ENCODE data around the gene KTN1.

The KTN1 gene

DNA sequence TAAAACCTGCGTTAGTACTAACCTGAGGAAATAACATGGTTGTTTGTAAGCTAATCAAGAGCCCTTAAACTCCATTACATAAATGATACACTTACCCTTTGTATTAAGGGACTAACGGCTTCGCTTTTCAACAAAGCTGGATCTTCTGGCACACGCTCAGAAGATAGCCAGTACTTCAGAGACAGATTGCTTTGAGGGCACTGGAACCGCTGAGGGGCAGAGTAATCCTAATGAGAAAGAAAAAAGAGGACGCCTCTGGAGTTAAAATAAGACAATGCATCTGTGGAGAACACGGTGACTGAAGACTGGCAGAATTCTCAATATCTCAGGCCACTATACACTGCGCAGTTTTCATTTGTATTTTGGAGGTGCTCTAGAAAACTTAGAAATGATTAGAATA lies 1.5 kb upstream of the KTN1 start:
- DNase-seq (ENCODE audit: low read depth, low spot score), result no peak
- H3K9me3 ChIP-seq (ENCODE audit: control insufficient read depth, insufficient read depth, low read length), result no peaks in the 10 kb centered on the region
- H3K36me3 ChIP-seq (ENCODE audit: control insufficient read depth, insufficient read depth, low read length), result no peaks in the 10 kb centered on the region
- H3K27ac ChIP-seq (ENCODE audit: low read length), result no peak overlapping the region
- H3K4me3 ChIP-seq (ENCODE audit: low read length), result no peak overlapping the region
- H3K4me1 ChIP-seq (ENCODE audit: control insufficient read depth, insufficient read depth, low read length), result no peaks in the 10 kb centered on the region
- WGBS (ENCODE audit: insufficient coverage, insufficient read length), result no CpG with 5 or more reads among the region's 8 CpGs
- no peaks in the 10 kb centered on the region for H3K27me3 ChIP-seq (ENCODE audit: control insufficient read depth, insufficient read depth, low read length)

DNA sequence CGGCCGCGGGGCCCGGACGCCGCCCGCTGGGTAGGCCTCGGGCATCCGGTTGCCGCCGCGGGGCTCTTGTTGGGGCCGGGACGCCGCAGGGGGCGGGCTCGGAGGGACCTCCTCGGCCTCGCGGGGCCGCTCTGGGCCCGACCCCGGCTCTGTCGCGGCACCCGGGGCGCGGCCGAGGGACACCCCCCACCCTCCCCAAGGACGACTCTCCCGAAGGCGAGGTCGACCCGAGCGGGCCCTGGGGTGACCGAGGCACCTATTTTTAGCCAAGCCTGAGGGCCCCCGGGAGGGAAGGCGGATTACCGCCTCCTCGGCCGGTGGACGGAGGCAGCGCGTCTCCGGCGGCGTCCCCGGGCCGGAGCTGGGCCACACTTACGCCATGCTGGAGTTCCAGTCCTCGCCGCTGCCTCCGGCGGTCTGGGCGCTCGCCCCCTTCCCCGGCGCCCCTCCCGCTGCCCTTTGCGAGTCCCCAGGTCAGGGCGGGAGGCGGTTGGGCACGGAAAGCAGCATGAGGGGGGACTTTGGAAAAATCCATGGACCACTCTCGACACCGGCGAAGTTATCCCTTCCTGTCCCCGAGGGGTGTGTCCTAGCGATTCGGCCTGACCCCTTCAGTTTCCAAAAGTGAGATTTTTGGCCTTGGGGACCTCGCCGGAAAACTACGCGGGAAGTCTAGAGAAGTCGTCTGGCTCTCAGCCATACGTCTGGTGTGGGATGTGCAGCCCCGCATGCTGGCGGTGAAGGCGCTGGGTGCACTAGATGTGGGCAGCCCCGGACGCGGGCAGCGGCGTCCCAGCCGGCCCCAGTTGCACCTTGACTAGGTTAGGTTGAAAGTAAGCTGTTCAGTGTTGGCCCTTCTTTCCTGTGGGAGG lies 699 bp downstream of the KTN1 start:
- Histone ChIP-seq H3K4me1 (ENCODE audit: control insufficient read depth, insufficient read depth, low read length) (peaks cover 1% of the 10 kb centered on the region; the same call in 1 of the 2 replicates), H3K27ac (ENCODE audit: low read length) (no peak overlapping the region), H3K9me3 (ENCODE audit: control insufficient read depth, insufficient read depth, low read length) (no peaks in the 10 kb centered on the region), H3K36me3 (ENCODE audit: control insufficient read depth, insufficient read depth, low read length) (no peaks in the 10 kb centered on the region), H3K4me3 (ENCODE audit: low read length) (peak overlapping the region; percentile 98), H3K27me3 (ENCODE audit: control insufficient read depth, insufficient read depth, low read length) (no peaks in the 10 kb centered on the region)
- WGBS (ENCODE audit: insufficient coverage, insufficient read length), result no CpG with 5 or more reads among the region's 84 CpGs
- no peak for DNase-seq (ENCODE audit: low read depth, low spot score)

DNA sequence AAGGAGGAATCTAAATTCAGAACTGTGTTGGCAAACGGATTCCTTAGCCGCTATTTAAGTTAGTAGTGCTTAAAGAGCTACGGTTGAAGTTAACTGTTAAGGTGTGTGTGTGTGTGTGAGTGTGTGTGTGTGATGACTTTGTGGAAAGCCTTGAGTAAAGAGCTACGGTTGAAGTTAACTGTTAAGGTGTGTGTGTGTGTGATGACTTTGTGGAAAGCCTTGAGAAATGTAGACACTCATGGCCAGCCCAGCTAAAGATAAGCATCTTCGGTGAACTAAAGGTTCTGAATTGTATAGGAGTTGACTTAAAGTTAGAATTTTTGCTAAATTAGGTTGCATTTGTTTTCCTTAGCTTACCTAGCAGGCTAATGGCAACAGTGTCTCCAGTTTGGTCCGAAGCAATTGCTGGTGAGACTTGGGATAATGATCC lies 1.4 kb downstream of the KTN1 start:
- Histone ChIP-seq H3K9me3 (ENCODE audit: control insufficient read depth, insufficient read depth, low read length) (no peaks in the 10 kb centered on the region), H3K27ac (ENCODE audit: low read length) (no peak overlapping the region), H3K4me1 (ENCODE audit: control insufficient read depth, insufficient read depth, low read length) (peaks cover 1% of the 10 kb centered on the region; the same call in 1 of the 2 replicates), H3K36me3 (ENCODE audit: control insufficient read depth, insufficient read depth, low read length) (no peaks in the 10 kb centered on the region), H3K4me3 (ENCODE audit: low read length) (peak overlapping the region; percentile 98), H3K27me3 (ENCODE audit: control insufficient read depth, insufficient read depth, low read length) (no peaks in the 10 kb centered on the region)
- no peak for DNase-seq (ENCODE audit: low read depth, low spot score)
- WGBS (ENCODE audit: insufficient coverage, insufficient read length), result no CpG with 5 or more reads among the region's 6 CpGs

DNA sequence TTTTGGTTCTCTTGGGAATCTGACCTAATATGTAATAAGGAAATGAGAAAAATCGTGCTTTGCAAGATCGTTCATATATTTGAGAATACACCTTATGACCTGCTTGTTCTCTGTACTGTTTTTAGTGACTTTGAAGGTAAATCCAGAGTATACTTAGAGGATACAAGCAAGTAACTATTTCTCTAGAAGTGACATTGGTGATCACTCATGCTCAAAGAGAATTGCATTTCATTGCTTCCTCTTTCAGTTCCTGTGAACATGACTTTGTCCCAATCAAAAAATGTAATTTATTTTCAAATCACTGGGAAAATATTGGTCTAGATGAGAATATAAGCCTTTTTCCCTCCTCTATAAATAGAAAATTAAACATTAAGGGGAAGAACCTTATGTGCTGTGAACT lies 2.7 kb downstream of the KTN1 start:
- Histone ChIP-seq H3K36me3 (ENCODE audit: control insufficient read depth, insufficient read depth, low read length) (no peaks in the 10 kb centered on the region), H3K9me3 (ENCODE audit: control insufficient read depth, insufficient read depth, low read length) (no peaks in the 10 kb centered on the region), H3K27ac (ENCODE audit: low read length) (no peak overlapping the region), H3K4me1 (ENCODE audit: control insufficient read depth, insufficient read depth, low read length) (peaks cover 1% of the 10 kb centered on the region; the same call in 1 of the 2 replicates), H3K27me3 (ENCODE audit: control insufficient read depth, insufficient read depth, low read length) (no peaks in the 10 kb centered on the region), H3K4me3 (ENCODE audit: low read length) (no peak overlapping the region)
- no peak for DNase-seq (ENCODE audit: low read depth, low spot score)
- no CpG with 5 or more reads among the region's 2 CpGs for WGBS (ENCODE audit: insufficient coverage, insufficient read length)

DNA sequence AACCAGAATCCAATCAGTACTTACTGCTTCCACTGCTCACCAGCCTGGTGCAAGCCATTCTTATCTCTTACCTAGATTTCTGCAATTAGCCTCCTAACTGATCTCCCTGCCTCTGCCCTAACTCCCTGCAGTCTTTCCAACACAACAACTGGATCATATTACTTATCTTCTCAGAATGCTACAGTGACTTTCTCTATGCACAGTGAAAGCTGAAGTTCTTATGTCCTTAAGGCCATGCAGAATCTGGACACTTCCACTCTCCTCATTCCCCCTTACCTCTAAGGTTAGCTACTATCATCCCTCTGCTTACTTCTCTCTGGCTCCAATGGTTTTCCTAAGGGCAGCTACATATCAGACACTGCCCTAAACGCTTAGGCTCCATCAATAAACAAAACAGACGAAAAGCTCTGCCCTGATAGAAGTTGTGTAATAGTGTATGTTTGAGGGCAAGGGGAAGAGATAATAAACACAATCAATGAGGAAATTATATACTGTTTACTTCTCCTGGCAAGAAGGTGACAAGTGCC lies 4.0 kb downstream of the KTN1 start:
- H3K27ac ChIP-seq (ENCODE audit: low read length), result no peak overlapping the region
- H3K9me3 ChIP-seq (ENCODE audit: control insufficient read depth, insufficient read depth, low read length), result no peaks in the 10 kb centered on the region
- no peak for DNase-seq (ENCODE audit: low read depth, low spot score)
- no peaks in the 10 kb centered on the region for H3K27me3 ChIP-seq (ENCODE audit: control insufficient read depth, insufficient read depth, low read length)
- WGBS (ENCODE audit: insufficient coverage, insufficient read length), result no CpG with 5 or more reads among the region's 2 CpGs
- H3K4me3 ChIP-seq (ENCODE audit: low read length), result no peak overlapping the region
- H3K4me1 ChIP-seq (ENCODE audit: control insufficient read depth, insufficient read depth, low read length), result peaks cover 1% of the 10 kb centered on the region; the same call in 1 of the 2 replicates
- H3K36me3 ChIP-seq (ENCODE audit: control insufficient read depth, insufficient read depth, low read length), result no peaks in the 10 kb centered on the region

DNA sequence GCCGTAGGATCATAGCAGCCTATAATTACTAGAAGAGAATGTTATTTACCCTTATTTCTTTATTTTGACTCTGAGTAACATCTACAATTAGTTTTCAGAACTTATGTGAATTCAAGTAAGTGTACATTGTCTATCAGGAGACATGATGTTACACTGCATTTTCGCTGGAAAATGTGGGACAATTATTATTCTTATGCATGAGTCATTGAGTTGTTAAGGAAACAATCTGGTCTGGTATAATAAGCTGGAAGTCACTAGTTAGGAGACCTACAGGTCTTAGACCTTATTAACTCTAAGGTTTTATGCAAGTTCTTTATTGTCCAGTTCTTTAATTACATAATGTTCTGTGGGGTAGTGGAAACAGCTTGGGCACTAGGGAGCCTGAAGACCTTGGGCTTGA lies 5.8 kb downstream of the KTN1 start:
- no CpG with 5 or more reads among the region's 2 CpGs for whole genome bisulfite sequencing (ENCODE audit: insufficient coverage, insufficient read length)
- no peak for DNase-seq (ENCODE audit: low read depth, low spot score)

DNA sequence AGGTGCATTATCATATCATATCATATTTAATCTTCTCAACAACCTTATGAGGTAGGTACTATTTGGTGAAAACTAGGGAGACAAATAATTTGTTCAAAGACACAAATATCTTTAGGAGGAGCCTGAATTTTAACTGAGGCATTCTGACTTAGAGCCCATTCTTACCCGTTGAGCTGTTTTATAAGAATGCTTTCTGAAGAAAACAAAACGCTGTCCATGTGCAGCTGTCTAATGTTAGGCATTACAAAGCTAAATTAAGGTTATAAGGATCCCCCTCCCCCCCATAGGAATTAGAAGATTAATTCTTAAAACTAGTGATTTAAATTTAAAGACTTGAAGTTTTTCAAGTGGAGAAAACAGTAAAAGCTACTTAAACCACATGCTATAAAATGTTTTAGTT lies 6.4 kb downstream of the KTN1 start:
- Histone ChIP-seq H3K27me3 (ENCODE audit: control insufficient read depth, insufficient read depth, low read length) (no peaks in the 10 kb centered on the region), H3K36me3 (ENCODE audit: control insufficient read depth, insufficient read depth, low read length) (no peaks in the 10 kb centered on the region), H3K9me3 (ENCODE audit: control insufficient read depth, insufficient read depth, low read length) (no peaks in the 10 kb centered on the region), H3K4me1 (ENCODE audit: control insufficient read depth, insufficient read depth, low read length) (peaks cover 1% of the 10 kb centered on the region; the same call in 1 of the 2 replicates), H3K27ac (ENCODE audit: low read length) (no peak overlapping the region), H3K4me3 (ENCODE audit: low read length) (no peak overlapping the region)
- DNase-seq (ENCODE audit: low read depth, low spot score), result no peak
- WGBS (ENCODE audit: insufficient coverage, insufficient read length), result no CpG with 5 or more reads among the region's 2 CpGs

More for the DNA sequence above, 5.8 kb downstream of the KTN1 start:
- H3K9me3 ChIP-seq (ENCODE audit: control insufficient read depth, insufficient read depth, low read length), result no peaks in the 10 kb centered on the region
- peaks cover 1% of the 10 kb centered on the region; the same call in 1 of the 2 replicates for H3K4me1 ChIP-seq (ENCODE audit: control insufficient read depth, insufficient read depth, low read length)
- H3K27ac ChIP-seq (ENCODE audit: low read length), result no peak overlapping the region
- no peak overlapping the region for H3K4me3 ChIP-seq (ENCODE audit: low read length)
- H3K27me3 ChIP-seq (ENCODE audit: control insufficient read depth, insufficient read depth, low read length), result no peaks in the 10 kb centered on the region
- no peaks in the 10 kb centered on the region for H3K36me3 ChIP-seq (ENCODE audit: control insufficient read depth, insufficient read depth, low read length)

DNA sequence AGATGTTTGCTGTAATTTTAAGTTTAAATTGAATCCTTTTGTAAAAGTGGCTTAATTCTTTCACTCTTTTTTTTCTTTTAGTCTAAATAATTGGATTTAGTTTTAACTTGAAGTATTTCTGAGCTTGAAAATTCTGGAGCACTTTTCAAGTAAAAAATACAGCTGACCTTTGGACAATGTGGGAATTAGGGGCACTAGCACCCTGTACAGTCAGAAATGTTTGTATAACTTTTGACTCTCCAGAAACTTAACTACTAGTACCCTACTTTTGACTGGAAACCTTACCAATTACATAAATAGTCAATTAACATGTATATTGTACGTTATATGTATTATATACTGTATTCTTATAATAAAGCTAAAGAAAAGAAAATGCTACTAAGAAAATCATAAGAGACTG lies 7.8 kb downstream of the KTN1 start:
- no peaks in the 10 kb centered on the region for H3K36me3 ChIP-seq (ENCODE audit: control insufficient read depth, insufficient read depth, low read length)
- H3K27ac ChIP-seq (ENCODE audit: low read length), result no peak overlapping the region
- DNase-seq (ENCODE audit: low read depth, low spot score), result no peak
- no peaks in the 10 kb centered on the region for H3K9me3 ChIP-seq (ENCODE audit: control insufficient read depth, insufficient read depth, low read length)
- H3K4me1 ChIP-seq (ENCODE audit: control insufficient read depth, insufficient read depth, low read length), result peaks cover 1% of the 10 kb centered on the region; the same call in 1 of the 2 replicates
- H3K4me3 ChIP-seq (ENCODE audit: low read length), result no peak overlapping the region
- H3K27me3 ChIP-seq (ENCODE audit: control insufficient read depth, insufficient read depth, low read length), result no peaks in the 10 kb centered on the region
- WGBS (ENCODE audit: insufficient coverage, insufficient read length), result no CpG with 5 or more reads among the region's 1 CpG

DNA sequence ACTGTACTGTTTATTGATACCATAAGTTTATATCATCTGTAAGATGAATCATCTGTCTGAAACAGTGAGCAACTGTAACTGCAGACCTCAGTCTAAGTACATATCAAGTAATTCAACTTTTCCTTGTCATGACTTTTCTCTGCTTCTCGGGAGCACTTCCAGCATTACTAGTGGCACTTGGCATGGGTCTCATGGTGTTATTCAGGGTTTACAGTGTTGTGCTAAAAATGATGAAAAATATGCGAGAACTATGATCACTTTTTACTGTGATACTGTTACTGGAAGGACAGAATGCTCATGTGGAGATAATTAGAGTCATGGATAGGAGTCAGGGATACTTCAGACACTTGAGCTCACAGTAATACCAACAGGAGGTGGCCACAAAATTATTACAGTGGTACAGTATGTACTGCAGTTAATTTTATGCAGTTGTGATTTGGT lies 8.3 kb downstream of the KTN1 start:
- no peak overlapping the region for H3K4me3 ChIP-seq (ENCODE audit: low read length)
- DNase-seq (ENCODE audit: low read depth, low spot score), result no peak
- H3K4me1 ChIP-seq (ENCODE audit: control insufficient read depth, insufficient read depth, low read length), result peaks cover 1% of the 10 kb centered on the region; the same call in 1 of the 2 replicates

DNA sequence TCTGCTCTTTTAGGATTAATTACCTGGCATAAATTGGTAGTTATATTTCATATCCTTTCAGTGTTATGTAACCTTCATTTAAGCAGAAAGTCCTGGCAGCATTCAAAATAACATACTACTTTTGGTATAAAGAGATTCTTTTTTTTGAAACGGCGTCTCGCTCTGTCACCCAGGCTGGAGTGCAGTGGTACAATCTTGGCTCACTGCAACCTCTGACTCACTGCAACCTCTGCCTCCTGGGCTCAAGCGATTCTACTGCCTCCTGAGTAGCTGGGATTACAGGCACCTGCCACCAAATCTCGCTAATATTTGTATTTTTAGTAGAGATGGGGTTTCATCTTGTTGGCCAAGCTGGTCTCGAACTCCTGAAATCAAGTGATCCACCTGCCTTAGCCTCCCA lies 9.2 kb downstream of the KTN1 start:
- no CpG with 5 or more reads among the region's 6 CpGs for WGBS (ENCODE audit: insufficient coverage, insufficient read length)
- Histone ChIP-seq H3K27me3 (ENCODE audit: control insufficient read depth, insufficient read depth, low read length) (no peaks in the 10 kb centered on the region), H3K36me3 (ENCODE audit: control insufficient read depth, insufficient read depth, low read length) (no peaks in the 10 kb centered on the region), H3K4me1 (ENCODE audit: control insufficient read depth, insufficient read depth, low read length) (no peaks in the 10 kb centered on the region; the same call in 1 of the 2 replicates), H3K4me3 (ENCODE audit: low read length) (no peak overlapping the region), H3K9me3 (ENCODE audit: control insufficient read depth, insufficient read depth, low read length) (no peaks in the 10 kb centered on the region), H3K27ac (ENCODE audit: low read length) (no peak overlapping the region)
- no peak for DNase-seq (ENCODE audit: low read depth, low spot score)

More for the DNA sequence above, 8.3 kb downstream of the KTN1 start:
- Histone ChIP-seq H3K9me3 (ENCODE audit: control insufficient read depth, insufficient read depth, low read length) (no peaks in the 10 kb centered on the region), H3K27me3 (ENCODE audit: control insufficient read depth, insufficient read depth, low read length) (no peaks in the 10 kb centered on the region), H3K36me3 (ENCODE audit: control insufficient read depth, insufficient read depth, low read length) (no peaks in the 10 kb centered on the region), H3K27ac (ENCODE audit: low read length) (no peak overlapping the region)
- WGBS (ENCODE audit: insufficient coverage, insufficient read length), result no CpG with 5 or more reads among the region's 2 CpGs
